Left lung (tissue), 10 donors: ENCODE results near the gene ATP23. TPM values are rescaled to one million over a fixed set of nuclear protein-coding genes. Genes with fewer than 3 reads are reported as not detected.
A peak's percentile ranks its signal among the peaks of the same experiment; 100 is the strongest.

ENCODE experiments used
- ATAC-seq: fragments of 200-7000 bp; cut with Tn5 transposase; one replicate; pipeline ENCODE4 v1.9.1; 2020; ENCODE audit warnings: moderate library complexity
- DNase-seq, 4 donors: peaks; one replicate each; pipeline ENCODE4 v3.0.0-alpha.2; 2013 to 2020
- H3K27ac ChIP-seq, 2 donors: fragments of 200-600 bp; sonication (generic) in 1 of 2; one replicate each; pipeline versions ENCODE4 v1.5.0 to v1.8.0; 2020 to 2021
- H3K27me3 ChIP-seq, 2 donors: fragments of 200-600 bp; sonication (generic) in 1 of 2; one replicate each; pipeline versions ENCODE4 v1.5.0 to v1.8.0; 2020 to 2021
- H3K36me3 ChIP-seq, 2 donors: fragments of 200-600 bp; sonication (generic) in 1 of 2; one replicate each; pipeline versions ENCODE4 v1.5.0 to v1.8.0; 2020 to 2021
- H3K4me1 ChIP-seq, 2 donors: fragments of 200-600 bp; one replicate each; pipeline ENCODE4 v1.8.0; 2021
- H3K4me3 ChIP-seq, 2 donors: fragments of 200-600 bp; sonication (generic) in 1 of 2; one replicate each; pipeline versions ENCODE4 v1.5.0 to v1.8.0; 2020 to 2021; ENCODE audit warnings: mild to moderate bottlenecking in 1 of 2
- H3K9me3 ChIP-seq, 2 donors: fragments of 200-600 bp; sonication (generic) in 1 of 2; one replicate each; pipeline versions ENCODE4 v1.5.0 to v1.8.0; 2020 to 2021
- CTCF ChIP-seq, 2 donors: fragments of 200-600 bp; sonication (generic) in 1 of 2; IDR thresholded peaks; one replicate each; pipeline versions ENCODE4 v1.5.0 to v1.8.0; 2021; ENCODE audit warnings: antibody characterized with exemption in 2 of 2
- intact Hi-C, 2 donors: fragments of 100-400 bp; cut with DNase I; formaldehyde crosslinking; loops; one replicate each; pipeline versions ENCODE4 v1.11.2 to v1.14.2; 2022
- polyA plus RNA-seq, 6 donors: library from polyadenylated mRNA; unstranded; fragments of 120-200 nt; gene quantifications; one replicate each; pipeline ENCODE4 v1.2.1, GENCODE V29; 2013; ENCODE audit not compliant: insufficient read length in 6 of 6
- total RNA-seq, 2 donors: library from RNA; stranded (reverse); fragmentation: NEBNext Ultra II Directional; extraction: Animal tissue kit (Norgen Biotek cat#: 25700); gene quantifications; one replicate each; pipeline ENCODE4 v1.2.1, GENCODE V29; 2021
- donor health status: DM: no; HTN: yes; CAD: no.
- donor health status: DM: no; HTN: no; CAD: no.

ATP23 gene
- total and polyA plus RNA-seq, 8 donors = 6.1 to 14.1 (median 9.1) TPM

- no peak for ATAC-seq
- no peaks in the 10 kb centered on the region for H3K9me3 ChIP-seq
- H3K36me3 ChIP-seq = no peaks in the 10 kb centered on the region
- DNase-seq = no peak
- TF ChIP-seq CTCF (IDR thresholded peaks at IDR 0.05) = no peak
- intact Hi-C loops = loop anchor here (5.0 to 10.0 kb wide), 2 partner anchors 62 to 70 kb away; no protein-coding TSS in a partner anchor
- H3K27ac ChIP-seq = peak overlapping the region; percentile 93 to 96
- peaks cover 0 to 11% of the 10 kb centered on the region in 2 donors for H3K27me3 ChIP-seq
- no peak overlapping the region for H3K4me3 ChIP-seq
- H3K4me1 ChIP-seq = peaks cover 89 to 97% of the 10 kb centered on the region in 2 donors
Measured at GRCh38 chr12:57894399-57895292, 46.7 kb upstream of the ATP23 start.

- peaks cover 0 to 11% of the 10 kb centered on the region in 2 donors for H3K27me3 ChIP-seq
- peak overlapping the region in 1 of 2 donors; percentile 44 for H3K4me3 ChIP-seq
- peak overlapping the region; percentile 93 to 96 for H3K27ac ChIP-seq
- ATAC-seq (no peak), DNase-seq (no peak)
- H3K36me3 ChIP-seq = no peaks in the 10 kb centered on the region
- intact Hi-C loops = loop anchor here (5.0 to 10.0 kb wide), 2 partner anchors 63 to 71 kb away; no protein-coding TSS in a partner anchor
- H3K4me1 ChIP-seq = peaks cover 80 to 88% of the 10 kb centered on the region in 2 donors
- no peaks in the 10 kb centered on the region for H3K9me3 ChIP-seq
- TF ChIP-seq CTCF (IDR thresholded peaks at IDR 0.05) = no peak
Measured at GRCh38 chr12:57895389-57896114, 45.8 kb upstream of the ATP23 start.

- Histone ChIP-seq H3K9me3 (no peaks in the 10 kb centered on the region), H3K4me1 (peaks cover 75 to 83% of the 10 kb centered on the region in 2 donors), H3K27me3 (peaks cover 0 to 11% of the 10 kb centered on the region in 2 donors), H3K27ac (peak overlapping the region; percentile 93 to 96), H3K36me3 (no peaks in the 10 kb centered on the region), H3K4me3 (peak overlapping the region; percentile 31 to 44)
- ATAC-seq (no peak), DNase-seq (peak in 1 of 4 donors; percentile 80)
- no peak for TF ChIP-seq CTCF (IDR thresholded peaks at IDR 0.05)
- intact Hi-C loops = loop anchor here (5.0 to 10.0 kb wide), 2 partner anchors 64 to 71 kb away; no protein-coding TSS in a partner anchor
Measured at GRCh38 chr12:57896115-57896433, 45.3 kb upstream of the ATP23 start.

- Histone ChIP-seq H3K4me1 (peaks cover 69 to 78% of the 10 kb centered on the region in 2 donors), H3K9me3 (no peaks in the 10 kb centered on the region)
- intact Hi-C loops = loop anchor here (5.0 to 10.0 kb wide), 2 partner anchors 64 to 72 kb away; no protein-coding TSS in a partner anchor
Measured at GRCh38 chr12:57896434-57897201, 44.7 kb upstream of the ATP23 start.

More at GRCh38 chr12:57896434-57897201, 44.7 kb upstream of the ATP23 start:
- H3K36me3 ChIP-seq = no peaks in the 10 kb centered on the region
- no peak for TF ChIP-seq CTCF (IDR thresholded peaks at IDR 0.05)
- peak; percentile 79 to 90 (median 86) for DNase-seq
- peaks cover 0 to 11% of the 10 kb centered on the region in 2 donors for H3K27me3 ChIP-seq
- peak overlapping the region; percentile 93 to 96 for H3K27ac ChIP-seq
- ATAC-seq = peak; percentile 67
- H3K4me3 ChIP-seq = peak overlapping the region; percentile 31 to 44
